ENCODE data around the gene PRPF31. TPM values are rescaled to one million over a fixed set of nuclear protein-coding genes. Genes with fewer than 3 reads are reported as not detected.

PRPF31 gene
- total and polyA plus RNA-seq, 9 of the 15 experiments (the other 6 are each of a cell fraction or from before 2014, with no cell fraction given), result 5.8 to 92.2 (median 69.2) TPM

DNA sequence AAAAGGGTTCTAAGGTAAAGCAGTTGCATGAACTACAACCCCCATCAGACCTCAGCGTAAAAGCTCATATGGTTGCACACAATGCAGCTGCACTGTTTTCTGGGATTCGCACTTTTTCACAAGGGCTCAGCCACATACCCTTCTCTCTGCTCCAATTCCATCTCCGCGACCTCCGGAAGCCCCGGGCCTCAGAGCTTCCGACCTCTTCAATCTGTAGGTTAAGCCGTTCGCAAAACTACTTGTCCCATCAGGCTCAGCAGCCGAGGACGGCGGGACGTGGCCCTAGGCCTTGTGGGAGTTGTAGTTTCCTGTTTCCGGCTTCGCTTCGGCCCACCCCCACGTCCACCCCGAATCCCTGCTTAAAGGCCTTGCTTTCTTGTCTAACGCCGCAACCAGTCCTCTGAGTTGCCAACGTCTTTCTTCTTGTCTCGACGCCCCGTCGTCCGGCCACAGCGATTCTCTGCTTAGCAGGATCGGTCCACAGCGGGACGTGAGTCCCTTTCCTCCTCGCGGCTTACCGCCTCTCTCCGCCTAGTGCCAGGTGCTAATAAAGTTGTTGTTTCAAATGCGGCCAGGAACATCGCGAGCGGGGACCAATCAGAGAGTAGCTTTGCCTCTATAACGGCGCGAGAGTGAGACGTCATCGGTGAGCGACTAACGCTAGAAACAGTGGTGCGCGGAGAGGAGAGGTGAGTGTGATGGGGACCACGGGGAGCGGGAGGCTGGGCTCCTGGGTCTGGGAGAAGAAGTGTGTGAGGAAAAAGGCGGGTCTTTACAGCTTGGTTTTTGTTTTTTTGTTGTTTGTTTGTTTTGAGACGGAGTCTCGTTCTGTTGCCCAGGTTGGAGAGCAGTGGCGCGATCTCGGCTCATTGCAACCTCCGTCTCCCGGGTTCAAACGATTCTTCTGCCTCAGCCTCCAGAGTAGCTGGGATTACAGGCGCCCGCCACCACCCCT, at the start of gene PRPF31, which contains the start of gene TFPT (continued):
- TF ChIP-seq, protein P1, sequence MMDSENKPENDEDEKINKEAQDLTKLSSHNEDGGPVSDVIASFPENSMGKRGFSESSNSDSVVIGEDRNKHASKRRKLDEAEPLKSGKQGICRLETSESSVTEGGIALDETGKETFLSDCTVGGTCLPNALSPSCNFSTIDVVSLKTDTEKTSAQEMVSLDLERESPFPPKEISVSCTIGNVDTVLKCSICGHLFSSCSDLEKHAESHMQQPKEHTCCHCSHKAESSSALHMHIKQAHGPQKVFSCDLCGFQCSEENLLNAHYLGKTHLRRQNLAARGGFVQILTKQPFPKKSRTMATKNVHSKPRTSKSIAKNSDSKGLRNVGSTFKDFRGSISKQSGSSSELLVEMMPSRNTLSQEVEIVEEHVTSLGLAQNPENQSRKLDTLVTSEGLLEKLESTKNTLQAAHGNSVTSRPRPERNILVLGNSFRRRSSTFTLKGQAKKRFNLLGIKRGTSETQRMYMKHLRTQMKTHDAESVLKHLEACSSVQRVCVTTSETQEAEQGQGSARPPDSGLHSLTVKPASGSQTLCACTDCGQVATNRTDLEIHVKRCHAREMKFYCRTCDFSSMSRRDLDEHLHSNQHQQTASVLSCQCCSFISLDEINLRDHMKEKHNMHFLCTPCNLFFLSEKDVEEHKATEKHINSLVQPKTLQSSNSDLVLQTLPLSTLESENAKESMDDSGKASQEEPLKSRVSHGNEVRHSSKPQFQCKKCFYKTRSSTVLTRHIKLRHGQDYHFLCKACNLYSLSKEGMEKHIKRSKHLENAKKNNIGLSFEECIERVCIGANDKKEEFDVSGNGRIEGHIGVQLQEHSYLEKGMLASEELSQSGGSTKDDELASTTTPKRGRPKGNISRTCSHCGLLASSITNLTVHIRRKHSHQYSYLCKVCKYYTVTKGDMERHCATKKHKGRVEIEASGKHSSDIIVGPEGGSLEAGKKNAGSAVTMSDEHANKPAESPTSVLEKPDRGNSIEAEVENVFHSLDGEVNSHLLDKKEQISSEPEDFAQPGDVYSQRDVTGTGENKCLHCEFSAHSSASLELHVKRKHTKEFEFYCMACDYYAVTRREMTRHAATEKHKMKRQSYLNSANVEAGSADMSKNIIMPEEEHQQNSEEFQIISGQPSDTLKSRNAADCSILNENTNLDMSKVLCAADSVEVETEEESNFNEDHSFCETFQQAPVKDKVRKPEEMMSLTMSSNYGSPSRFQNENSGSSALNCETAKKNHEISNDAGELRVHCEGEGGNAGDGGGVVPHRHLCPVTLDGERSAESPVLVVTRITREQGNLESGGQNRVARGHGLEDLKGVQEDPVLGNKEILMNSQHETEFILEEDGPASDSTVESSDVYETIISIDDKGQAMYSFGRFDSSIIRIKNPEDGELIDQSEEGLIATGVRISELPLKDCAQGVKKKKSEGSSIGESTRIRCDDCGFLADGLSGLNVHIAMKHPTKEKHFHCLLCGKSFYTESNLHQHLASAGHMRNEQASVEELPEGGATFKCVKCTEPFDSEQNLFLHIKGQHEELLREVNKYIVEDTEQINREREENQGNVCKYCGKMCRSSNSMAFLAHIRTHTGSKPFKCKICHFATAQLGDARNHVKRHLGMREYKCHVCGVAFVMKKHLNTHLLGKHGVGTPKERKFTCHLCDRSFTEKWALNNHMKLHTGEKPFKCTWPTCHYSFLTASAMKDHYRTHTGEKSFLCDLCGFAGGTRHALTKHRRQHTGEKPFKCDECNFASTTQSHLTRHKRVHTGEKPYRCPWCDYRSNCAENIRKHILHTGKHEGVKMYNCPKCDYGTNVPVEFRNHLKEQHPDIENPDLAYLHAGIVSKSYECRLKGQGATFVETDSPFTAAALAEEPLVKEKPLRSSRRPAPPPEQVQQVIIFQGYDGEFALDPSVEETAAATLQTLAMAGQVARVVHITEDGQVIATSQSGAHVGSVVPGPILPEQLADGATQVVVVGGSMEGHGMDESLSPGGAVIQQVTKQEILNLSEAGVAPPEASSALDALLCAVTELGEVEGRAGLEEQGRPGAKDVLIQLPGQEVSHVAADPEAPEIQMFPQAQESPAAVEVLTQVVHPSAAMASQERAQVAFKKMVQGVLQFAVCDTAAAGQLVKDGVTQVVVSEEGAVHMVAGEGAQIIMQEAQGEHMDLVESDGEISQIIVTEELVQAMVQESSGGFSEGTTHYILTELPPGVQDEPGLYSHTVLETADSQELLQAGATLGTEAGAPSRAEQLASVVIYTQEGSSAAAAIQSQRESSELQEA (IDR thresholded peaks at IDR 0.05; ENCODE audit: low read depth), result no peak; the same call in 1 of the 2 replicates
- TF ChIP-seq NR4A1 (CRISPR knock-in tag; IDR thresholded peaks at IDR 0.05) (no peak), NR4A1 (tag; IDR thresholded peaks at IDR 0.05) (peak; percentile 90), RBM17 (IDR thresholded peaks at IDR 0.05; ENCODE audit: borderline replicate concordance, low read depth, low read length) (no peak), SMARCB1 (IDR thresholded peaks at IDR 0.05; ENCODE audit: insufficient read length, low read depth) (no peak), NUFIP1 (IDR thresholded peaks at IDR 0.05; ENCODE audit: partially characterized antibody) (no peak), FOXK2 (conservative IDR thresholded peaks at IDR 0.05 in 1 of 2, IDR thresholded peaks at IDR 0.05 in 1 of 2; ENCODE audit: low read depth in 2 of 2) (peak; percentile 91 to 98), MTA3 (IDR thresholded peaks at IDR 0.05; ENCODE audit: borderline replicate concordance) (peak; percentile 93; the same call in 1 of the 2 replicates), ZNF232 (CRISPR knock-in tag; IDR thresholded peaks at IDR 0.05) (no peak), TBP (optimal IDR thresholded peaks at IDR 0.05; ENCODE audit: low read depth, low read length) (peak; percentile 88), ZNF830 (CRISPR knock-in tag; IDR thresholded peaks at IDR 0.05) (0 out of 2 replicates have a peak, but pooled peaks have one; percentile 84)
- TF ChIP-seq, protein P2, sequence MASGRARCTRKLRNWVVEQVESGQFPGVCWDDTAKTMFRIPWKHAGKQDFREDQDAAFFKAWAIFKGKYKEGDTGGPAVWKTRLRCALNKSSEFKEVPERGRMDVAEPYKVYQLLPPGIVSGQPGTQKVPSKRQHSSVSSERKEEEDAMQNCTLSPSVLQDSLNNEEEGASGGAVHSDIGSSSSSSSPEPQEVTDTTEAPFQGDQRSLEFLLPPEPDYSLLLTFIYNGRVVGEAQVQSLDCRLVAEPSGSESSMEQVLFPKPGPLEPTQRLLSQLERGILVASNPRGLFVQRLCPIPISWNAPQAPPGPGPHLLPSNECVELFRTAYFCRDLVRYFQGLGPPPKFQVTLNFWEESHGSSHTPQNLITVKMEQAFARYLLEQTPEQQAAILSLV (tag; IDR thresholded peaks at IDR 0.05), result no peak
- TF ChIP-seq, protein P3, sequence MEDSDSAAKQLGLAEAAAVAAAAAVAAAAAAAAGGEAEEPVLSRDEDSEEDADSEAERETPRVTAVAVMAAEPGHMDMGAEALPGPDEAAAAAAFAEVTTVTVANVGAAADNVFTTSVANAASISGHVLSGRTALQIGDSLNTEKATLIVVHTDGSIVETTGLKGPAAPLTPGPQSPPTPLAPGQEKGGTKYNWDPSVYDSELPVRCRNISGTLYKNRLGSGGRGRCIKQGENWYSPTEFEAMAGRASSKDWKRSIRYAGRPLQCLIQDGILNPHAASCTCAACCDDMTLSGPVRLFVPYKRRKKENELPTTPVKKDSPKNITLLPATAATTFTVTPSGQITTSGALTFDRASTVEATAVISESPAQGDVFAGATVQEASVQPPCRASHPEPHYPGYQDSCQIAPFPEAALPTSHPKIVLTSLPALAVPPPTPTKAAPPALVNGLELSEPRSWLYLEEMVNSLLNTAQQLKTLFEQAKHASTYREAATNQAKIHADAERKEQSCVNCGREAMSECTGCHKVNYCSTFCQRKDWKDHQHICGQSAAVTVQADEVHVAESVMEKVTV (CRISPR knock-in tag; IDR thresholded peaks at IDR 0.05), result no peak
- TF ChIP-seq, protein P4, sequence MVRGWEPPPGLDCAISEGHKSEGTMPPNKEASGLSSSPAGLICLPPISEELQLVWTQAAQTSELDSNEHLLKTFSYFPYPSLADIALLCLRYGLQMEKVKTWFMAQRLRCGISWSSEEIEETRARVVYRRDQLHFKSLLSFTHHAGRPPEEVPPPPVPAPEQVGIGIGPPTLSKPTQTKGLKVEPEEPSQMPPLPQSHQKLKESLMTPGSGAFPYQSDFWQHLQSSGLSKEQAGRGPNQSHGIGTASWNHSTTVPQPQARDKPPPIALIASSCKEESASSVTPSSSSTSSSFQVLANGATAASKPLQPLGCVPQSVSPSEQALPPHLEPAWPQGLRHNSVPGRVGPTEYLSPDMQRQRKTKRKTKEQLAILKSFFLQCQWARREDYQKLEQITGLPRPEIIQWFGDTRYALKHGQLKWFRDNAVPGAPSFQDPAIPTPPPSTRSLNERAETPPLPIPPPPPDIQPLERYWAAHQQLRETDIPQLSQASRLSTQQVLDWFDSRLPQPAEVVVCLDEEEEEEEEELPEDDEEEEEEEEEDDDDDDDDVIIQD (CRISPR knock-in tag; IDR thresholded peaks at IDR 0.05), result no peak
